GM12878 (cell line): ENCODE measurements around the gene RAB22A. TPM values are rescaled to one million over a fixed set of nuclear protein-coding genes. Genes with fewer than 3 reads are reported as not detected.

Experiments used
- ATAC-seq: fragments of 200-7000 bp; cut with Tn5 transposase; 3 replicates; pipeline ENCODE4 v1.9.1; 2020; ENCODE audit warnings: mild to moderate bottlenecking, moderate library complexity
- BruUV-seq: library from RNA; stranded (reverse); fragments of 400-500 nt; replicated peaks from 2 replicates; lab custom pipeline; 2021; lab: Mats Ljungman, UMichigan
- CTCF ChIA-PET: fragments of 300-600 bp; sonication (Branson Sonifier 250); formaldehyde crosslinking; extraction: SDS; loops from one replicate; lab custom pipeline; 2021; ENCODE audit warnings: inconsistent platforms; lab: Yijun Ruan, JAX
- POLR2A ChIA-PET: fragments of 350-600 bp; formaldehyde crosslinking; extraction: SDS; loops from one replicate; lab custom pipeline; 2021; ENCODE audit warnings: inconsistent platforms; lab: Charles Lee
- RAD21 ChIA-PET: fragments of 300-600 bp; sonication (Branson Sonifier 250); formaldehyde crosslinking; loops from one replicate; lab custom pipeline; 2023; ENCODE audit warnings: antibody characterized with exemption; ENCODE audit not compliant: unreplicated experiment; lab: Charles Lee
- SMC1A ChIA-PET: fragments of 300-600 bp; sonication (Branson Sonifier 250); formaldehyde crosslinking; loops from one replicate; lab custom pipeline; 2023; ENCODE audit not compliant: unreplicated experiment, uncharacterized antibody; lab: Charles Lee
- DNase-seq: peaks from one replicate; pipeline ENCODE4 v3.0.0-alpha.2; 2011; ENCODE audit warnings: low read depth, low spot score
- FAIRE-seq: peaks from 3 replicates; lab custom pipeline; 2011; peaks lifted over from hg19 to GRCh38; lab: Jason Lieb, UNC
- H2AFZ ChIP-seq: 2 replicates; pipeline ENCODE4 v1.6.0; 2011; ENCODE audit warnings: low read depth, low read length, control low read depth; ENCODE audit not compliant: control insufficient read depth
- H3K27ac ChIP-seq: 2 replicates; pipeline ENCODE4 v1.5.1; 2011; ENCODE audit warnings: control low read depth; ENCODE audit not compliant: control insufficient read depth, insufficient read depth
- H3K27me3 ChIP-seq, 2 experiments: replicated peaks in 1 of 2; 2 replicates each; pipeline versions ENCODE4 v1.6.0 to v1.6.1; 2011; ENCODE audit warnings: low read length in 1 of 2; ENCODE audit not compliant: control insufficient read depth in 2 of 2, insufficient read depth in 2 of 2
- H3K36me3 ChIP-seq, 2 experiments: 2 replicates each; pipeline ENCODE4 v1.5.1; 2011; ENCODE audit warnings: low read length in 1 of 2; ENCODE audit not compliant: control insufficient read depth in 2 of 2, insufficient read depth in 2 of 2
- H3K4me1 ChIP-seq: 2 replicates; pipeline ENCODE4 v1.6.1; 2011; ENCODE audit warnings: mild to moderate bottlenecking, low read length, moderate library complexity, mixed read lengths; ENCODE audit not compliant: control insufficient read depth, insufficient read depth
- H3K4me2 ChIP-seq: 2 replicates; pipeline ENCODE4 v1.6.0; 2011; ENCODE audit warnings: control low read depth; ENCODE audit not compliant: control insufficient read depth, insufficient read depth
- H3K4me3 ChIP-seq: fragments of 200-600 bp; sonication (generic); 2 replicates; pipeline ENCODE4 v1.5.1; 2016
- H3K79me2 ChIP-seq: 2 replicates; pipeline ENCODE4 v1.6.0; 2011; ENCODE audit warnings: low read length; ENCODE audit not compliant: control insufficient read depth, insufficient read depth
- H3K9ac ChIP-seq: 2 replicates; pipeline ENCODE4 v1.8.0; 2011; ENCODE audit warnings: low read length, control low read depth, mixed read lengths; ENCODE audit not compliant: control insufficient read depth, insufficient read depth
- H3K9me3 ChIP-seq: replicated peaks from 3 replicates; pipeline ENCODE4 v1.5.1; 2011; ENCODE audit warnings: mild to moderate bottlenecking, low read length; ENCODE audit not compliant: control insufficient read depth, insufficient read depth
- H4K20me1 ChIP-seq: 2 replicates; pipeline ENCODE4 v1.6.0; 2011; ENCODE audit not compliant: control insufficient read depth, insufficient read depth
- ASH2L ChIP-seq: fragments of 300-600, 200-600 bp; sonication (generic); IDR thresholded peaks from 2 replicates; pipeline ENCODE4 v1.6.1; 2017; ENCODE audit warnings: low read depth, mild to moderate bottlenecking, borderline replicate concordance
- ATF7 ChIP-seq: fragments of 450-650 bp; IDR thresholded peaks from 2 replicates; pipeline ENCODE4 v1.6.1; 2016; ENCODE audit warnings: low read depth, mild to moderate bottlenecking
- FOXK2 ChIP-seq: fragments of 450-650 bp; IDR thresholded peaks from 2 replicates; pipeline ENCODE4 v1.6.1; 2017; ENCODE audit warnings: mild to moderate bottlenecking, moderate library complexity
- NFYA ChIP-seq: IDR thresholded peaks from 2 replicates; pipeline ENCODE4 v1.6.1; 2011; ENCODE audit warnings: low read depth, mild to moderate bottlenecking, low read length, improper control_type of control experiment, borderline replicate concordance
- NR2F1 ChIP-seq: fragments of 450-650 bp; conservative IDR thresholded peaks from 2 replicates; pipeline ENCODE4 v1.6.1; 2017; ENCODE audit warnings: mild to moderate bottlenecking
- POU2F2 ChIP-seq: IDR thresholded peaks from 3 replicates; pipeline ENCODE4 v1.6.1; 2011; ENCODE audit warnings: low read depth, mild to moderate bottlenecking, low read length, borderline replicate concordance
- ZNF207 ChIP-seq: fragments of 450-650 bp; IDR thresholded peaks from 2 replicates; pipeline ENCODE4 v1.6.1; 2014; ENCODE audit warnings: antibody characterized with exemption, mild to moderate bottlenecking, borderline replicate concordance
- ZZZ3 ChIP-seq: IDR thresholded peaks from 2 replicates; pipeline ENCODE4 v1.6.1; 2011; ENCODE audit warnings: low read depth; ENCODE audit not compliant: control insufficient read depth, insufficient read length
- WGBS: methylation state at CpG from one replicate; pipeline ENCODE4 v1.1.6; 2016; ENCODE audit warnings: low lambda C conversion rate; ENCODE audit not compliant: insufficient replicate concordance, insufficient coverage; ENCODE audit errors: missing lambda C conversion rate; 5-methylcytosine and 5-hydroxymethylcytosine counted together
- in situ Hi-C: fragments of 300-500 bp; cut with MboI; formaldehyde crosslinking; loops from 9 replicates; pipeline ENCODE4 v1.14.3; 2018; ENCODE audit warnings: mixed read lengths
- intact Hi-C: fragments of 100-400 bp; cut with micrococcal nuclease; formaldehyde crosslinking; loops from one replicate; pipeline ENCODE4 v1.14.2; 2022; ENCODE audit not compliant: unreplicated experiment
- polyA plus RNA-seq, 11 experiments: library from polyadenylated mRNA; depleted of rRNA in 4 of 11; unstranded in 6 of 11; stranded (reverse) in 5 of 11; fragments of >200 nt; fragmentation: Nextera tagmentation in 4 of 11; fragmentation: Illumina TruSeq in 1 of 11; extraction: Ambion mirVana in 4 of 11; extraction: Trizol in 1 of 11; gene quantifications; 1 replicate in 1 of 11; 2 replicates in 10 of 11; pipeline versions ENCODE4 v1.2.1 to v1.2.3, GENCODE V29; 2011 to 2016; ENCODE audit warnings: inconsistent platforms in 2 of 11, missing spikeins in 2 of 11, low read depth in 1 of 11
- total RNA-seq, 4 experiments: library from RNA; depleted of rRNA in 3 of 4; stranded (reverse); fragments of >200 nt in 3 of 4; fragmentation: Illumina TruSeq in 1 of 4; extraction: Trizol in 1 of 4; gene quantifications; 2 replicates each; pipeline versions ENCODE4 v1.2.1 to v1.2.3, GENCODE V29; 2013 to 2021
- TF ChIP-seq, protein P1 (sequence below): fragments of 450-650 bp; formaldehyde crosslinking; IDR thresholded peaks from 2 replicates; pipeline ENCODE4 v1.4.0; 2022; ENCODE audit warnings: mild to moderate bottlenecking, moderate library complexity
- TF ChIP-seq, protein P2 (sequence below): fragments of 450-650 bp; IDR thresholded peaks from 2 replicates; pipeline ENCODE4 v1.6.1; 2014; ENCODE audit warnings: mild to moderate bottlenecking

Gene RAB22A
- total and polyA plus RNA-seq, 10 of the 15 experiments (the other 5 are each of a cell fraction or from before 2014, with no cell fraction given): 2.7 to 12.0 (median 10.0) TPM

DNA sequence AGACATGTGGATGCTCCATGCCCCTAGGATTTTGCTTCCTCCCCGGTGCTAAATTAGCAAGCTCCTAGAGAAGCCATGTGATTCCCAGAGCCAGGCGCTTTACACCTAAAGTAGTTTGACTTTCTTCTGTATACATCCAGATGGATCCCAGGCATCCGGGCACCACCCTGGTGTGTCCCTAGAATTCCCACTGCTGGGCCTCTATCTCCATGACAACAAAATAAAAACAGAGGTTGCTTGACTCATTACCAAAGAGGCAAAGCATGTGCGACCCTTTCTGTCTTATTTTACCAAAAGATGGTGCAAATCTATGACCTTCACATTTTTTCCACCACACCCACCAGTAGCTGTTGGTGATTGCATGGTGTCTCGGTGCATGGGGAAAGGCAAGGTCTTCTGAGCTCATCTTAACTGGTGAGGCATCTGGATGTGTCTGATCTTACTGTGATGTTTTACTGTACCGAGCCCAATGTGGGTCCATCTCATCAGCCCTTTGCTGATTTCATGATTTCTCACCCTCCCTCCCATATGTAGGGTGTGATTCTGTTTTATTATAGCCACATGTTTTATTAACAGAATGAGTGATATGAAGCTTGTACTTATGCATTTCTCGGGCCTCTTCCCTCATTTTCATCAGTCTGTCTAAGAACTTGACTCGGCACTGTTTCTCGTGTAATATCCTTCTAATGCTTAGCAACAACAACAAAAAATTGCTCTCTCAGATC lies 52.1 kb downstream of the RAB22A start:
- Histone ChIP-seq H3K27me3 (no peaks in the 10 kb centered on the region), H3K4me3 (no peak overlapping the region), H3K79me2 (no peaks in the 10 kb centered on the region), H4K20me1 (no peaks in the 10 kb centered on the region), H3K36me3 (peaks cover 1 to 16% of the 10 kb centered on the region in 2 experiments), H3K27ac (no peak overlapping the region), H3K4me1 (no peaks in the 10 kb centered on the region), H3K9ac (no peak overlapping the region), H3K9me3 (no peaks in the 10 kb centered on the region), H2AFZ (no peak overlapping the region), H3K4me2 (no peak overlapping the region)
- no peak for DNase-seq
- FAIRE-seq: no peak
- ChIA-PET CTCF (interaction anchor here (1.2 to 1.6 kb wide), 4 partner anchors 13 to 86 kb away, joined by 3 to 5 read pairs (median 4); no protein-coding TSS in a partner anchor), SMC1A (interaction anchor here (1.0 to 3.2 kb wide), 3 partner anchors 8 to 40 kb away, joined by 3 to 10 read pairs (median 3); no protein-coding TSS in a partner anchor), RAD21 (interaction anchor here (0.8 kb wide), 1 partner anchor 15 kb away, joined by 3 read pairs; no protein-coding TSS in a partner anchor), POLR2A (no interaction called here)
- no peak for ATAC-seq
- TF ChIP-seq, protein P1, sequence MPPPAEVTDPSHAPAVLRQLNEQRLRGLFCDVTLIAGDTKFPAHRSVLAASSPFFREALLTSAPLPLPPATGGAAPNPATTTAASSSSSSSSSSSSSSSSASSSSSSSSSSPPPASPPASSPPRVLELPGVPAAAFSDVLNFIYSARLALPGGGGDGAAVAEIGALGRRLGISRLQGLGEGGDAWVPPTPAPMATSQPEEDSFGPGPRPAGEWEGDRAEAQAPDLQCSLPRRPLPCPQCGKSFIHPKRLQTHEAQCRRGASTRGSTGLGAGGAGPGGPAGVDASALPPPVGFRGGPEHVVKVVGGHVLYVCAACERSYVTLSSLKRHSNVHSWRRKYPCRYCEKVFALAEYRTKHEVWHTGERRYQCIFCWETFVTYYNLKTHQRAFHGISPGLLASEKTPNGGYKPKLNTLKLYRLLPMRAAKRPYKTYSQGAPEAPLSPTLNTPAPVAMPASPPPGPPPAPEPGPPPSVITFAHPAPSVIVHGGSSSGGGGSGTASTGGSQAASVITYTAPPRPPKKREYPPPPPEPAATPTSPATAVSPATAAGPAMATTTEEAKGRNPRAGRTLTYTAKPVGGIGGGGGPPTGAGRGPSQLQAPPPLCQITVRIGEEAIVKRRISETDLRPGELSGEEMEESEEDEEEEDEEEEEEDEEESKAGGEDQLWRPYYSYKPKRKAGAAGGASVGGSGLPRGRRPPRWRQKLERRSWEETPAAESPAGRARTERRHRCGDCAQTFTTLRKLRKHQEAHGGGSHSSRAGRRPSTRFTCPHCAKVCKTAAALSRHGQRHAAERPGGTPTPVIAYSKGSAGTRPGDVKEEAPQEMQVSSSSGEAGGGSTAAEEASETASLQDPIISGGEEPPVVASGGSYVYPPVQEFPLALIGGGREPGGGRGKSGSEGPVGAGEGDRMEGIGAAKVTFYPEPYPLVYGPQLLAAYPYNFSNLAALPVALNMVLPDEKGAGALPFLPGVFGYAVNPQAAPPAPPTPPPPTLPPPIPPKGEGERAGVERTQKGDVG: no peak
- TF ChIP-seq ZZZ3 (no peak), ATF7 (no peak), NR2F1 (no peak), POU2F2 (no peak), ASH2L (no peak), ZNF207 (no peak), NFYA (no peak), FOXK2 (no peak)
- TF ChIP-seq, protein P2, sequence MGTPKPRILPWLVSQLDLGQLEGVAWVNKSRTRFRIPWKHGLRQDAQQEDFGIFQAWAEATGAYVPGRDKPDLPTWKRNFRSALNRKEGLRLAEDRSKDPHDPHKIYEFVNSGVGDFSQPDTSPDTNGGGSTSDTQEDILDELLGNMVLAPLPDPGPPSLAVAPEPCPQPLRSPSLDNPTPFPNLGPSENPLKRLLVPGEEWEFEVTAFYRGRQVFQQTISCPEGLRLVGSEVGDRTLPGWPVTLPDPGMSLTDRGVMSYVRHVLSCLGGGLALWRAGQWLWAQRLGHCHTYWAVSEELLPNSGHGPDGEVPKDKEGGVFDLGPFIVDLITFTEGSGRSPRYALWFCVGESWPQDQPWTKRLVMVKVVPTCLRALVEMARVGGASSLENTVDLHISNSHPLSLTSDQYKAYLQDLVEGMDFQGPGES: no peak
- in situ Hi-C loops (no loop called here), intact Hi-C loops (no loop called here)
- 89% methylated on average over 9 of the region's 9 CpGs for whole genome bisulfite sequencing
- BruUV-seq: no TSS peak
